GM18498 (cell line): ENCODE measurements around the gene VARS2.

ENCODE experiments used
- ATAC-seq: cut with Tn5 transposase; IDR thresholded peaks from one replicate; pipeline ENCODE4 v1.9.1; 2021; ENCODE audit warnings: mild to moderate bottlenecking, moderate library complexity; ENCODE audit not compliant: unreplicated experiment

The VARS2 gene

DNA sequence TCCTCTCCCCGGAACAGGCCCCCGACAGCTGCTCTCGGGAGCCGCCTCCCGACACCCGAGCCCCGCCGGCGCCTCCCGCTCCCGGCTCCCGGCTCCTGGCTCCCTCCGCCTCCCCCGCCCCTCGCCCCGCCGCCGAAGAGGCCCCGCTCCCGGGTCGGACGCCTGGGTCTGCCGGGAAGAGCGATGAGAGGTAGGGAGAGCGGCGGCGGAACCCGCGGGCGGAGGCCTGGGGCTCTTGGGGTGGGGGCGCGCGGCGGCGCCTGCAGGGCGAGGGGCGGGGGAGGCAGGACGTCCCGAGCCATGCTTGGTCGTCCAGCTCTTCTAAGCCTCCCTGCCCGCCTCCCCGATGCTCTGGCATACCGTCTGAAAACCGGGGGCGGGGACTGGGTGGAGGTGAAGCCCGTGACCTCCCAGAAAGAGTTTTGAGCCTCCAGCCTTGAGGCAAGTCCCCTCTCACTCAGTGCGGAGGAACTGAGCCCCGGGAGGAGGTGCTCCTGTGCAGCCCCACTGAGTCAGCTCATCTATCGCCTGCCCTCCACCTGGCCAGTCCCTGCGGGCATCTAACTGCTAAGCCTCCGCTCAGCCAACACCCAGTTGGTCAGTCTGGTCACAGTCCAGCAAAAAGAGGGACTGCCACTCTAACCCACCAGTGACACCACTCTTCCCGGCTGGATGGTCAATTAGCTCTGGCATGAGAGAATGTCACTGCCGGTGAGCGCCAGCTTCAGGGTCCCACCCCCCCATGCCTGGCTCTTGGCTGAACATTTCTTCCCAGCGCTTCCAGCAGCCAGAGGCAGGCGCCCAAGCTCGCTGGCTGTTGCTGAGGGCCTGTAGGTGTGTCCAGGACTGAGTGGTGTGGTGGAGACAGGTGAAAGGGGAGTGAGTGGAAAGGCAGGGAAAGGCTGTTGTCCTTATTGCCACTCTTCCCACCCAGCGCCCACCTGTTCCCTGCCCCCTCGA, 29.2 kb upstream of the VARS2 start:
- no peak for ATAC-seq

GRCh38 chr6:30885481-30885998, 28.5 kb upstream of the VARS2 start:
- ATAC-seq = no peak

DNA sequence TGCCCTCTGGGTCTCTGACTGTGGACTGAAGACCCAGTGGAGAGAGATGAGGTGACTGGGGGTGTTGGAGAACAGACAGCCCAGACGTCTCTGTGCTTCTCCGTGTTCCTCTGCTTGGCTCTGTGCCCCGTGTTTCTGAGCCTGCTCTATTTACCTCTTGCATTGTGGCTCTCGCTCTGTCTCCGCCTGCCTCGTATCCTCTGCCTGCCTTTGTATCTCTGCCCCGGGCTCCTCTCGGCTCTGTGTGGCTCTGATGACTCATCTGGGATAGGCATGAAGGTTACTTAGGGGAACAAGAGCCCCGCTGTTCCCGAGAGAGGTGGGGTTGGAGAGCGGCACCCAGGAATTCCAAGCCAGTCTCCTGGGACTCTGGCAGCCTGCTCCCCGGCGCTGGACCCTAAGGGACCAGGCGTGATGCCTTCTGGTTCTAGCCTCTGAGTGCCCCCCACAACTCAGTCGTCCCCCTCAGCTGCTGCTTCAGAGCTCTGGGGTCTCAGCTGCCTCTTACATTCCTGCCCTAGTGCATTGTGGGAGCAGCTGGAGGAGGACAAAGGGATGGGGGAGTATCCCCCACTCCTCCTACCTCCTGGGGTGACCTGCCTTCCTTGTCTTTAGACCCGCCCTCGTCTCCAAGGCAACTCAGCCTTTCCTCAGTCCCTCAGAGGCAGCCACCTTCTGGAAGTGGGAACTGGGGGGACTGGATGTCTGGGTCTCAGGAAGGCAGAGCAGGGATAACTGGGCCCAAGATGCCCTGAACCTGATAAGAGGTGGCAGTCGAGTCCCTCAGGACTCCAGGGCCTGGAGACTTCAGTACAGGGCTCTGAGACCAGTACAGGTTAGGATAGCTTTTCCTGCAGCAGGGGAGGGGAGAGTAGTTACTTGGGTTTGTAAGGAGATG, 27.8 kb upstream of the VARS2 start:
- no peak for ATAC-seq

DNA sequence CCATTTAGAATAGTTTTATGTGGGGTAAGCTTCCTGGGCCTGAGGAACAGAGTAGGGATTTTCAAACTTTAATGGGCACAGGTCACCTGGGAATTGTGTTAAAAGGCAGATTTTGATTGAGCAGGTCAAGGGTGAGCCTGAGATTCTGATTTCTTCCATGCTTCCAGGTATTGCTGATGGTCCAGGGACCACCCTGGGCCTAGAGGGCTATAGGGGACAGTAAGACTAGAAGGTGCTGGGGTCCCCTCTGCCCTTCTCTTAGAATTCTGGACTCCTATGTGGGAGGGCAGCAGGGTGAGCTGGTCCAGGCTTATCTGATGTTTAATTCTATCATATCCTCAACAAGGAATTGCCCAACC, 27.2 kb upstream of the VARS2 start:
- ATAC-seq = no peak

- no peak for ATAC-seq
Measured at GRCh38 chr6:30887901-30888815, 25.9 kb upstream of the VARS2 start.

DNA sequence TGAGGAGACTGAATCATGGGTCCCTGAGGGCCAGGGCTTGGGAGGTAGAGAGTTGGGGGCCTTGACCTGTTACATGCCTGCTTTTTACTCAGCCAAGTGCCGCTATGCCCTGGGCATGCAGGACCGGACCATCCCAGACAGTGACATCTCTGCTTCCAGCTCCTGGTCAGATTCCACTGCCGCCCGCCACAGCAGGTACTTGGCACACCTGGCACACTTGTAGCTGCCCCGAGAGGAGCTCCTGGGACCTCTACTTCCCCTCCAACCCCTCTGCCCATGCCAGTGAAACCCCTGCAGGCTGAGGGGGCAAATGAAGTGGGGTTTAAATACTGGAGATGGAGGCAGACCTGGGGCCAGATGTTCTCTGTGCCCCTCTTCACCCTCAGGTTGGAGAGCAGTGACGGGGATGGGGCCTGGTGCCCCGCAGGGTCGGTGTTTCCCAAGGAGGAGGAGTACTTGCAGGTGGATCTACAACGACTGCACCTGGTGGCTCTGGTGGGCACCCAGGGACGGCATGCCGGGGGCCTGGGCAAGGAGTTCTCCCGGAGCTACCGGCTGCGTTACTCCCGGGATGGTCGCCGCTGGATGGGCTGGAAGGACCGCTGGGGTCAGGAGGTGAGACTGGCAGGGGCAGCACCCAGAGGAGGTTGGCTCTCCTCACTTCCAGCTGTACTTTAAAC, 25.1 kb upstream of the VARS2 start:
- no peak for ATAC-seq

- ATAC-seq = no peak
Measured at GRCh38 chr6:30889496-30889885, 24.5 kb upstream of the VARS2 start.

GRCh38 chr6:30889921-30890645, 24.0 kb upstream of the VARS2 start:
- ATAC-seq = no peak

DNA sequence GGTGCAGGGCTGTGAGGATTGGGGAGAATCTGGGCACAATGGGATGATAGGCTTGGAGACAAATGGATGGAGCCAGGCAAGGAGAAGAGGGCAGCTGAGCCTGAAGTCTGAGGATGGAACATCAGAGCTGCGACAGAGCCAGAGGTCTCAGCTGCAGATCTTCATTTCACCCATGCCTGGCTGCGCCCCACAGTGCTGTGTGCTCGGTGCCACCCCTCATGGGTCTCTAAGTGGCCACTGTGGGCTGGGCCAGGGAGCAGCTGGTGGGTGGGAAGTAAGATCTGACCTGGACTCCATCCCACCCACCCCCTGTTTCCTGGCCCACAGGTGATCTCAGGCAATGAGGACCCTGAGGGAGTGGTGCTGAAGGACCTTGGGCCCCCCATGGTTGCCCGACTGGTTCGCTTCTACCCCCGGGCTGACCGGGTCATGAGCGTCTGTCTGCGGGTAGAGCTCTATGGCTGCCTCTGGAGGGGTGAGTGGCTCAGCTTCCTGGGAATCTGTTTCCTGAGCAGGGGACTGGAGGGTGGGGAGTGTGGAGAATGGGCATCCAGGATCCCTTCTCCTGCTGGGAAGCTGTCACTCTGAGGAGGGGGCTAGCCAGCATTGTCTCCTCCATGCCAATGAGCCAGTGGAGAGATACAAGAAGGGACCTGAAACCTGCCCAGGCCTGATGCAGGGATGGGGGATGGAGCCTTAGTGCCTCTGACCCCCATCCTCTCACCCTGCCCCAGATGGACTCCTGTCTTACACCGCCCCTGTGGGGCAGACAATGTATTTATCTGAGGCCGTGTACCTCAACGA, 23.2 kb upstream of the VARS2 start:
- no peak for ATAC-seq

GRCh38 chr6:30891450-30891723, 22.7 kb upstream of the VARS2 start:
- ATAC-seq = no peak

DNA sequence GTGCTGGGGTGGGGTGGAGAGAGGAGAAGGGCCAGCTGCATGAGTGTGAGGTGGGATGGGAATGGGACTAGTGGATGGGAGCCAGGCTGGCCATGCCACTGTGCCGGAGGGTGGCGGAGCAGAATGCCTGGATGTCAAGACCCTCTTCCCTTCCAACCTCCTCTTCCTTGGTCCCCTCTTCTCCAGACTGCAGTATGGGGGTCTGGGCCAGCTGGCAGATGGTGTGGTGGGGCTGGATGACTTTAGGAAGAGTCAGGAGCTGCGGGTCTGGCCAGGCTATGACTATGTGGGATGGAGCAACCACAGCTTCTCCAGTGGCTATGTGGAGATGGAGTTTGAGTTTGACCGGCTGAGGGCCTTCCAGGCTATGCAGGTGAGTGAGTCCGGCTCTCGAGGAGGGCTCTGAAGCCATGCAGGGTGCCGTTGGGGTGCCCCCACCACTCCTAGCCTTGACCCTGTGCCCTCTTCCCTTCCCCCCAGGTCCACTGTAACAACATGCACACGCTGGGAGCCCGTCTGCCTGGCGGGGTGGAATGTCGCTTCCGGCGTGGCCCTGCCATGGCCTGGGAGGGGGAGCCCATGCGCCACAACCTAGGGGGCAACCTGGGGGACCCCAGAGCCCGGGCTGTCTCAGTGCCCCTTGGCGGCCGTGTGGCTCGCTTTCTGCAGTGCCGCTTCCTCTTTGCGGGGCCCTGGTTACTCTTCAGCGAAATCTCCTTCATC, 22.1 kb upstream of the VARS2 start:
- no peak for ATAC-seq

DNA sequence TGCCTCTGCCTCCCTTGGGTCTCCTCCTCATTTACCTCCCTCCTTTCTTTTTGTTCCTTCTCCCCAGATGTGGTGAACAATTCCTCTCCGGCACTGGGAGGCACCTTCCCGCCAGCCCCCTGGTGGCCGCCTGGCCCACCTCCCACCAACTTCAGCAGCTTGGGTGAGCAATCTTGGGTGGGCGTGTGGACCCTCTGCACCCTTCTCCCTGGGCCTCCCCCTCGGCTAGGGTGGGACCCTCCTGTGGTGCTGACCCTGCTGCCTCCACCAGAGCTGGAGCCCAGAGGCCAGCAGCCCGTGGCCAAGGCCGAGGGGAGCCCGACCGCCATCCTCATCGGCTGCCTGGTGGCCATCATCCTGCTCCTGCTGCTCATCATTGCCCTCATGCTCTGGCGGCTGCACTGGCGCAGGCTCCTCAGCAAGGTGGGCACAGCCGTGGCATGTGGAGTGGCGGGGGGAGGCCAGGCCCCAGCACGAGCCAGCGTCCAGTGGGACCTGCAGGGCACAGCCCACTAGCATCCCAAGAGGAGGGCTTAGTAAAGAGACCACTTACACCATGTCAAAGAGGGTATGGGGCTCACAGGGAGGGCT, 20.9 kb upstream of the VARS2 start:
- no peak for ATAC-seq

DNA sequence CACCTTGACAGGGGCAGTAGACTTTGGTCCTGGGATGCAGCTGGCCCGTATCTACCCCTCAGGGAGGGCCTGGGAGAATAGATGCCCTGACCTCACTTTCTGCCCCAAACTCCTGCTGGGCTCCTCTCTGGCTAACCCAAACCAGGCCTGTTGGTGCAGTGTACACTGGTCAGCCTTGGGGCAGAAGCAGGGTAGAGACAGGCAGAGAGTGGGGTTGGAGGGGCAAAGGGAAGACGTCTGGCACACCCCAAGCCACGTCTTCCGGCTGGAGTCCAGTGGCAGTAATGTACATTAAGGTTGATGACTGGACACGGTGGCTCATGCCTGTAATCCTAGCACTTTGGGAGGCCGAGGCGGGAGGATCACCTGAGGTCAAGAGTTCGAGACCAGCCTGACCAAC, 20.4 kb upstream of the VARS2 start:
- no peak for ATAC-seq

DNA sequence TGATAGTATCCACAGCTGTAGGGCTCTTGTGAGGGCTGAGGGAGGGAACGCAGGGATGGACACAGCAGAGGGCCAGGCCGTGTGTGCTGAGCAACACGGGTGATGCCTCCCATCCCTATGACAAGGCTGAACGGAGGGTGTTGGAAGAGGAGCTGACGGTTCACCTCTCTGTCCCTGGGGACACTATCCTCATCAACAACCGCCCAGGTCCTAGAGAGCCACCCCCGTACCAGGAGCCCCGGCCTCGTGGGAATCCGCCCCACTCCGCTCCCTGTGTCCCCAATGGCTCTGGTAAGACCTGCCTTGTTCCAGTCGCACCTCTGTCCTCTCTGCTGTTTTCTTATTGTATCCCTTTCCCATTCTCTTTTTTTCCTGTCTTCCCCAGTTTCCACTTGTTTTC, 19.7 kb upstream of the VARS2 start:
- no peak for ATAC-seq

DNA sequence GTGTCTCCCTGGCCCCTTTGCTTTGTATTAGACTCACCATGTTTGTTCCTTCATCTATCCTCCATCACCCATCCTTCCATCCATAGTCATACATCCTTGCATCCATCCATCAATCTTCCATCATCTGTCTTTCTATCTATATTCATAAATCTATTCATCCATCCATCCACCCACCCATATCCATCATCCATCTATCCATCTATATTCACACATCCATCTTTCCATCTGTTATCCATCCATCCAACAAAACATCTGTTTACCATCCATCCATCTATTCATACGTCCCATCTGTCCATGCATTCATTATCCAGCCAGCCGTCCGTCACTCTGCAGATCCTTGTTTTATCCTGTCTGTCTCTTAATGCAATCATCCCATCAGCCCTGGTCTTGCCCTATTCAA, 19.1 kb upstream of the VARS2 start:
- no peak for ATAC-seq

- no peak for ATAC-seq
Measured at GRCh38 chr6:30895343-30895742, 18.7 kb upstream of the VARS2 start.

GRCh38 chr6:30896541-30896940, 17.5 kb upstream of the VARS2 start:
- ATAC-seq = no peak

DNA sequence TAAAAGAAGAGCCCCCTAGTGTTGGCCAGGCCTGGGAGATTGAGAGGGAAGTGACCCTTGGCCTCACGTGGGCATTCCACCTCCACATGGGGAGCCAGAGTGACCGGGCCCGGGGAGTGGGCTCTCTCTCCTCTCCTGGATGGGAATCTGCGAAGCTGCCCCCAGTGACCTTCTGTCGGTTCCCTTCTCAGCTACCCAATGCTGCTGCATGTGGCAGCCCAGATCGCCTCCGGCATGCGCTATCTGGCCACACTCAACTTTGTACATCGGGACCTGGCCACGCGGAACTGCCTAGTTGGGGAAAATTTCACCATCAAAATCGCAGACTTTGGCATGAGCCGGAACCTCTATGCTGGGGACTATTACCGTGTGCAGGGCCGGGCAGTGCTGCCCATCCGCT, 16.2 kb upstream of the VARS2 start:
- ATAC-seq = no peak
